Fibroblast of lung (primary cell): ENCODE results near the gene MEIOSIN. TPM values are rescaled to one million over a fixed set of nuclear protein-coding genes. Genes with fewer than 3 reads are reported as not detected.

ENCODE experiments used
- DNase-seq, 2 donors: peaks; one replicate each; pipeline versions ENCODE4 v3.0.0 to v3.0.0-alpha.2; 2010; ENCODE audit warnings: low read depth in 2 of 2
- H2AFZ ChIP-seq: 2 replicates; pipeline ENCODE4 v1.5.1; 2012; ENCODE audit warnings: low read length, control low read depth, inconsistent platforms
- H3K27ac ChIP-seq: 2 replicates; pipeline ENCODE4 v1.5.1; 2011; ENCODE audit warnings: low read length, control low read depth; ENCODE audit not compliant: insufficient read depth
- H3K27me3 ChIP-seq: 2 replicates; pipeline ENCODE4 v1.5.1; 2011; ENCODE audit warnings: mild to moderate bottlenecking, low read length; ENCODE audit not compliant: control insufficient read depth, insufficient read depth
- H3K36me3 ChIP-seq: 2 replicates; pipeline ENCODE4 v1.5.1; 2011; ENCODE audit warnings: low read length; ENCODE audit not compliant: control insufficient read depth, insufficient read depth
- H3K4me1 ChIP-seq: 2 replicates; pipeline ENCODE4 v1.5.1; 2011; ENCODE audit warnings: low read length; ENCODE audit not compliant: control insufficient read depth, insufficient read depth; ENCODE audit errors: extremely low read depth
- H3K4me2 ChIP-seq: 2 replicates; pipeline ENCODE4 v1.5.1; 2011; ENCODE audit warnings: low read length, control low read depth; ENCODE audit not compliant: insufficient read depth; ENCODE audit errors: extremely low read depth
- H3K4me3 ChIP-seq, 4 experiments: fragments of 200-600 bp in 1 of 4; sonication (generic) in 1 of 4; replicated peaks in 1 of 4; 2 replicates each; pipeline ENCODE4 v1.5.1; 2011 to 2016; ENCODE audit warnings: low read length in 4 of 4, low read depth in 3 of 4, mild to moderate bottlenecking in 3 of 4, control low read depth in 2 of 4, inconsistent platforms in 1 of 4, mixed read lengths in 1 of 4; ENCODE audit not compliant: insufficient read depth in 1 of 4; ENCODE audit errors: control extremely low read depth in 1 of 4
- H3K79me2 ChIP-seq: 2 replicates; pipeline ENCODE4 v1.5.1; 2012; ENCODE audit warnings: mild to moderate bottlenecking, low read length, inconsistent platforms; ENCODE audit not compliant: control insufficient read depth, insufficient read depth
- H3K9ac ChIP-seq: 2 replicates; pipeline ENCODE4 v1.5.1; 2011; ENCODE audit warnings: mild to moderate bottlenecking, low read length, control low read depth; ENCODE audit not compliant: insufficient read depth
- H3K9me3 ChIP-seq: 2 replicates; pipeline ENCODE4 v1.5.1; 2012; ENCODE audit warnings: low read depth, low read length; ENCODE audit not compliant: control insufficient read depth, insufficient read depth
- H4K20me1 ChIP-seq: 2 replicates; pipeline ENCODE4 v1.5.1; 2011; ENCODE audit warnings: low read length; ENCODE audit not compliant: control insufficient read depth, insufficient read depth; ENCODE audit errors: extremely low read depth
- EZH2 ChIP-seq: IDR thresholded peaks from 2 replicates; pipeline ENCODE4 v1.5.1; 2012; ENCODE audit warnings: low read length, control low read depth, mild to moderate bottlenecking; ENCODE audit errors: missing control alignments
- polyA plus RNA-seq, 2 donors: library from polyadenylated mRNA; depleted of rRNA in 1 of 2; stranded (reverse) in 1 of 2; unstranded in 1 of 2; fragments of >200 nt; gene quantifications; 2 replicates each; pipeline ENCODE4 v1.2.1, GENCODE V29; 2011 to 2012; ENCODE audit warnings: missing spikeins in 1 of 2
- total RNA-seq: library from RNA; depleted of rRNA; stranded (reverse); fragments of >200 nt; gene quantifications from 2 replicates; pipeline ENCODE4 v1.2.1, GENCODE V29; 2014
- TF ChIP-seq, protein P1 (sequence below), 2 donors: IDR thresholded peaks in 1 of 2; conservative IDR thresholded peaks in 1 of 2; 1 replicate in 1 of 2; 2 replicates in 1 of 2; pipeline ENCODE4 v1.5.1; 2011 to 2012; ENCODE audit warnings: low read length in 2 of 2, control low read depth in 1 of 2, inconsistent platforms in 1 of 2, low read depth in 1 of 2, mild to moderate bottlenecking in 1 of 2

Gene MEIOSIN
- total and polyA plus RNA-seq, 2 donors (not counting 1 experiment from before 2014, with no cell fraction given), result not detected

DNA sequence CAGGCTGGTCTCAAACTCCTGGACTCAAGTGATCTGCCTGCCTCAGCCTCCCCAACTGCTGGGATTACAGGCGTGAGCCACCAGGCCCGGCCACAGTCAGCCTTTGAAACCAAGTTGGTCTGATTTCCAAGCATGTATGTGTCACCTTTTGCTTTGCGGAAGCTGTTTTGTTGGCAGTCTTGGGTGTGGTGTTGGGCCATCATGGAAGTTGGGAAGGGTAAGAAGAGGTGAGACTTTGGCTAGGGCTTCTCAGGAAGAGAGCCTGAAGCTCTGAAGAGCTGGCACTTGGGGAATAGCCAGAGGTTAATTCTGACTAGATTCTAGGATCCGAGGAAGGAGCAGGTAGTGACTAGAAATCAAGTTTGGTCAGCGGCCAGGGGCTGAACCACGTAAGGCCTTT is 79.1 kb downstream of the MEIOSIN start:
- Histone ChIP-seq H3K4me1 (peaks cover 10% of the 10 kb centered on the region), H4K20me1 (no peaks in the 10 kb centered on the region), H3K27me3 (no peaks in the 10 kb centered on the region), H2AFZ (no peak overlapping the region), H3K4me2 (no peak overlapping the region), H3K79me2 (no peaks in the 10 kb centered on the region), H3K4me3 (no peak overlapping the region), H3K9ac (no peak overlapping the region), H3K36me3 (no peaks in the 10 kb centered on the region), H3K27ac (no peak overlapping the region), H3K9me3 (no peaks in the 10 kb centered on the region)
- TF ChIP-seq, protein P1, sequence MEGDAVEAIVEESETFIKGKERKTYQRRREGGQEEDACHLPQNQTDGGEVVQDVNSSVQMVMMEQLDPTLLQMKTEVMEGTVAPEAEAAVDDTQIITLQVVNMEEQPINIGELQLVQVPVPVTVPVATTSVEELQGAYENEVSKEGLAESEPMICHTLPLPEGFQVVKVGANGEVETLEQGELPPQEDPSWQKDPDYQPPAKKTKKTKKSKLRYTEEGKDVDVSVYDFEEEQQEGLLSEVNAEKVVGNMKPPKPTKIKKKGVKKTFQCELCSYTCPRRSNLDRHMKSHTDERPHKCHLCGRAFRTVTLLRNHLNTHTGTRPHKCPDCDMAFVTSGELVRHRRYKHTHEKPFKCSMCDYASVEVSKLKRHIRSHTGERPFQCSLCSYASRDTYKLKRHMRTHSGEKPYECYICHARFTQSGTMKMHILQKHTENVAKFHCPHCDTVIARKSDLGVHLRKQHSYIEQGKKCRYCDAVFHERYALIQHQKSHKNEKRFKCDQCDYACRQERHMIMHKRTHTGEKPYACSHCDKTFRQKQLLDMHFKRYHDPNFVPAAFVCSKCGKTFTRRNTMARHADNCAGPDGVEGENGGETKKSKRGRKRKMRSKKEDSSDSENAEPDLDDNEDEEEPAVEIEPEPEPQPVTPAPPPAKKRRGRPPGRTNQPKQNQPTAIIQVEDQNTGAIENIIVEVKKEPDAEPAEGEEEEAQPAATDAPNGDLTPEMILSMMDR (conservative IDR thresholded peaks at IDR 0.05 in 1 of 2, IDR thresholded peaks at IDR 0.05 in 1 of 2; ENCODE audit: low read depth in 1 of 2, low read length in 2 of 2), result no peak
- no peak for TF ChIP-seq EZH2
- DNase-seq, result peak in 1 of 2 donors; percentile 14

Other genes starting within 250 kb of the MEIOSIN start
- gene RTN2, start 236.4 kb upstream of the MEIOSIN start, total RNA-seq, result 5.1 and 7.9 TPM in 2 replicates
- 8.9 and 11.7 TPM in 2 replicates for gene RTN2, start 236.4 kb upstream of the MEIOSIN start, polyA plus RNA-seq
- gene PPM1N, start 235.0 kb upstream of the MEIOSIN start, total RNA-seq, result 1.8 and 2.8 TPM in 2 replicates
- gene PPM1N, start 235.0 kb upstream of the MEIOSIN start, polyA plus RNA-seq, result 2.3 and 2.6 TPM in 2 replicates
- 33.1 and 40.3 TPM in 2 replicates for gene VASP, start 226.0 kb upstream of the MEIOSIN start, total RNA-seq
- 62.3 and 67.9 TPM in 2 replicates for gene VASP, start 226.0 kb upstream of the MEIOSIN start, polyA plus RNA-seq
- 3.1 and 3.8 TPM in 2 replicates for gene OPA3, start 148.6 kb upstream of the MEIOSIN start, total RNA-seq
- gene OPA3, start 148.6 kb upstream of the MEIOSIN start, polyA plus RNA-seq, result 8.3 and 11.3 TPM in 2 replicates
- gene GPR4, start 131.2 kb upstream of the MEIOSIN start, total RNA-seq, result under 0.01 TPM in 1 of 2 replicates, not detected in the other
- 0.47 and 0.58 TPM in 2 replicates for gene GPR4, start 131.2 kb upstream of the MEIOSIN start, polyA plus RNA-seq
- gene EML2, start 94.0 kb upstream of the MEIOSIN start, total RNA-seq, result 34.7 and 69.9 TPM in 2 replicates
- gene EML2, start 94.0 kb upstream of the MEIOSIN start, polyA plus RNA-seq, result 11.0 and 11.2 TPM in 2 replicates
- gene GIPR, start 65.2 kb upstream of the MEIOSIN start, total RNA-seq, result not detected in 2 replicates
- gene GIPR, start 65.2 kb upstream of the MEIOSIN start, polyA plus RNA-seq, result 0.05 and 0.25 TPM in 2 replicates
- gene SNRPD2, start 41.5 kb upstream of the MEIOSIN start, total RNA-seq, result 361 and 362 TPM in 2 replicates
- 440 and 635 TPM in 2 replicates for gene SNRPD2, start 41.5 kb upstream of the MEIOSIN start, polyA plus RNA-seq
- 4.9 and 9.4 TPM in 2 replicates for gene QPCTL, start 40.8 kb upstream of the MEIOSIN start, total RNA-seq
- 4.6 and 5.8 TPM in 2 replicates for gene QPCTL, start 40.8 kb upstream of the MEIOSIN start, polyA plus RNA-seq
- 3.1 and 3.3 TPM in 2 replicates for gene FBXO46, start 2.5 kb upstream of the MEIOSIN start, total RNA-seq
- 1.6 and 2.0 TPM in 2 replicates for gene FBXO46, start 2.5 kb upstream of the MEIOSIN start, polyA plus RNA-seq
- gene SIX5, start 35.8 kb downstream of the MEIOSIN start, total RNA-seq, result 10.7 and 11.6 TPM in 2 replicates
- gene SIX5, start 35.8 kb downstream of the MEIOSIN start, polyA plus RNA-seq, result 3.4 and 3.7 TPM in 2 replicates
- 44.9 and 115 TPM in 2 replicates for gene DMPK, start 49.1 kb downstream of the MEIOSIN start, total RNA-seq
- 28.8 and 54.7 TPM in 2 replicates for gene DMPK, start 49.1 kb downstream of the MEIOSIN start, polyA plus RNA-seq
- gene DMWD, start 59.4 kb downstream of the MEIOSIN start, total RNA-seq, result 24.4 and 33.5 TPM in 2 replicates
- 18.1 and 18.7 TPM in 2 replicates for gene DMWD, start 59.4 kb downstream of the MEIOSIN start, polyA plus RNA-seq
- 0.17 TPM in 1 of 2 replicates, not detected in the other for gene RSPH6A, start 81.9 kb downstream of the MEIOSIN start, total RNA-seq
- gene RSPH6A, start 81.9 kb downstream of the MEIOSIN start, polyA plus RNA-seq, result not detected in 2 replicates
- gene SYMPK, start 129.7 kb downstream of the MEIOSIN start, total RNA-seq, result 22.3 and 32.2 TPM in 2 replicates
- gene SYMPK, start 129.7 kb downstream of the MEIOSIN start, polyA plus RNA-seq, result 48.2 and 48.3 TPM in 2 replicates
- gene FOXA3, start 130.9 kb downstream of the MEIOSIN start, total RNA-seq, result not detected in 2 replicates
- not detected in 2 replicates for gene FOXA3, start 130.9 kb downstream of the MEIOSIN start, polyA plus RNA-seq
- 22.9 and 23.1 TPM in 2 replicates for gene IRF2BP1, start 152.7 kb downstream of the MEIOSIN start, total RNA-seq
- 3.6 and 4.0 TPM in 2 replicates for gene IRF2BP1, start 152.7 kb downstream of the MEIOSIN start, polyA plus RNA-seq
- gene MYPOP, start 169.2 kb downstream of the MEIOSIN start, total RNA-seq, result 1.3 TPM in 2 replicates
- gene MYPOP, start 169.2 kb downstream of the MEIOSIN start, polyA plus RNA-seq, result 0.81 and 1.1 TPM in 2 replicates
- not detected in 2 replicates for gene NANOS2, start 181.3 kb downstream of the MEIOSIN start, total RNA-seq
- not detected in 2 replicates for gene NANOS2, start 181.3 kb downstream of the MEIOSIN start, polyA plus RNA-seq
- gene NOVA2, start 240.4 kb downstream of the MEIOSIN start, total RNA-seq, result not detected in 2 replicates
- gene NOVA2, start 240.4 kb downstream of the MEIOSIN start, polyA plus RNA-seq, result 0.01 and 0.03 TPM in 2 replicates